ENCODE measurements around the gene SAMM50.

DNA sequence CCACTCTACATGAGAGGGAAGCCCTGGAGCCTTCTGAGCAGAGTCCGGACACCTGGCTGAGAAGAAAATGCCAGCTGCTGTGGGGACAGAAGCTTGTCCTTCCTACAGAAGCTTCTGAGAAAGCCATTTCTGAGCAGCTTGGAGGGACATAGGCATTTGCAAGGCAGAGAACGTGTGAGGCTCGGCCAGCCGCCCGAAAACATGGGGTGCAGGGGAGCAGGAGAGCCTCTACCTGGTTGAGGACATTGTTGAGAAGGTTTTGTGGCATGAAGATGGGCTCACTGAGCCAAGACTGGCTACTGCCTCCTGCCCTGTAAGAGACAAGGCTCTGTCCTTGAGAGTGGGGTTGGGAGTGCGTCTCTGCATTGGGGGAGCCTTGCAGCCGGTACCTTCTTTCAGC, 25.3 kb downstream of the SAMM50 start:
- no peak for TF ChIP-seq CTCF (IDR thresholded peaks at IDR 0.05; ENCODE audit: poor library complexity)
- TF ChIP-seq EZH2 (IDR thresholded peaks at IDR 0.05; ENCODE audit: borderline replicate concordance), result no peak

All from hepatocyte (in vitro differentiated cells).